Subcutaneous adipose tissue (tissue), 4 donors: ENCODE measurements around the gene SASH1. TPM values are rescaled to one million over a fixed set of nuclear protein-coding genes. Genes with fewer than 3 reads are reported as not detected.

Experiments
- total RNA-seq, 4 donors: library from RNA; depleted of rRNA; stranded (reverse); fragments of >200 nt; gene quantifications; one replicate each; pipeline ENCODE4 v1.1.0, GENCODE V29; 2016
- TF ChIP-seq, protein P1 (sequence below): fragments of 450-650 bp; IDR thresholded peaks from one replicate; pipeline ENCODE4 v1.5.1; 2016; ENCODE audit warnings: low read depth, mild to moderate bottlenecking, control low read depth, antibody characterized with exemption, moderate library complexity

SASH1 gene
- total RNA-seq, 4 donors from 2014 or later: 234 to 322 (median 267) TPM

DNA sequence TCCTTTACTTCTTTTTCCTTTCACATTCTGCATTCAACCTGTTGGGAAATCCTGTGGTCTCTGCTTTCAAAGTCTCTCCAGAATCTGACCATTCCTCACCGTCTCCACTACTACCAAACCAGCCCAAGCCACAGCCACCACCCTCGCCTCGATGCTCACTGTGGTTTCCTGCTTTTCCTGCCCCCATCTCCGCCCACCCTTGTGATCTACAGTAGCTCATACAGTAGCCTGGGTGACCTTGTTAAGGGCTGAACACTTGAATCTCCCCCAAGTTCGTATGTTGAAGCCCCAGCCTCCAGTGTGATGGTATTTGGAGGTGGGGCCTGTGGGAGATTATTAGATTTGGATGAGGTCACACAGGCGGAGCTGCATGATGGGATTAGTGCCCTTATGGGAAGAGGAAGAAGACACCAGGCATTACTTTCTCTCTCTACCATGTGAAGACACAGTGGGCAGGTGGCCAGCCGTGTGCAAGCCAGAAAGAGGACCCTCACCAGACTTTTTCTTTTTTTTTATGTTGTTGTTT lies 215.2 kb downstream of the SASH1 start:
- TF ChIP-seq, protein P1, sequence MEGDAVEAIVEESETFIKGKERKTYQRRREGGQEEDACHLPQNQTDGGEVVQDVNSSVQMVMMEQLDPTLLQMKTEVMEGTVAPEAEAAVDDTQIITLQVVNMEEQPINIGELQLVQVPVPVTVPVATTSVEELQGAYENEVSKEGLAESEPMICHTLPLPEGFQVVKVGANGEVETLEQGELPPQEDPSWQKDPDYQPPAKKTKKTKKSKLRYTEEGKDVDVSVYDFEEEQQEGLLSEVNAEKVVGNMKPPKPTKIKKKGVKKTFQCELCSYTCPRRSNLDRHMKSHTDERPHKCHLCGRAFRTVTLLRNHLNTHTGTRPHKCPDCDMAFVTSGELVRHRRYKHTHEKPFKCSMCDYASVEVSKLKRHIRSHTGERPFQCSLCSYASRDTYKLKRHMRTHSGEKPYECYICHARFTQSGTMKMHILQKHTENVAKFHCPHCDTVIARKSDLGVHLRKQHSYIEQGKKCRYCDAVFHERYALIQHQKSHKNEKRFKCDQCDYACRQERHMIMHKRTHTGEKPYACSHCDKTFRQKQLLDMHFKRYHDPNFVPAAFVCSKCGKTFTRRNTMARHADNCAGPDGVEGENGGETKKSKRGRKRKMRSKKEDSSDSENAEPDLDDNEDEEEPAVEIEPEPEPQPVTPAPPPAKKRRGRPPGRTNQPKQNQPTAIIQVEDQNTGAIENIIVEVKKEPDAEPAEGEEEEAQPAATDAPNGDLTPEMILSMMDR: no peak

DNA sequence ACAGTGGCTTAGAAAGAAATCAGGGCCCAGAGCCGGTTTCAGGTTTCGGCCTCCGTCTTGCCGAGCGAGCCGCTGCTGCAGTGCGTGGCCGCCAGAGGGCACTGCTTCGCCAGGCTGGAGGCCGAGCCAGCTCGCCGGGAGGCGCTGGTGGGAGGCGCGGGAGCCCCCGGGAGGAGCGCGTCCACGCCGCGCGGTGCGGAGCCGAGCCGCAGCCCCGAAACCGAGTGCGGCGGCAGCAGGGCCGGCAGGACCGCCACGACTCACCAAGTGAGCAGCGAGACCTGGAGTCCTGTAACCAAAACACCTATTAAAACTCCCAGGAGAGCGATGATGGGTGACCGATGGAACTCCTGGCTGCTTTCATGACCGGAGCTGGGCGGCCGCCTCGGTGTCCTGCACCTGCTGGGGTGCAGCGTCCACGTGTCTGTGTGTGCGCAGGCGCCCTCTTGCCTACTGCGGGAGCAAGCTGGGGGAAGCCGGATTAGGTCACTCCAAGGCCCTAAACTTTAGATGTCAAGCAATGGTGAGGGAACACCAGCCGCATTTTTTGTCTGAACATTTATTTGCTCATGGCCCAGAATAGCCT lies 217.3 kb downstream of the SASH1 start:
- TF ChIP-seq, protein P1: no peak

DNA sequence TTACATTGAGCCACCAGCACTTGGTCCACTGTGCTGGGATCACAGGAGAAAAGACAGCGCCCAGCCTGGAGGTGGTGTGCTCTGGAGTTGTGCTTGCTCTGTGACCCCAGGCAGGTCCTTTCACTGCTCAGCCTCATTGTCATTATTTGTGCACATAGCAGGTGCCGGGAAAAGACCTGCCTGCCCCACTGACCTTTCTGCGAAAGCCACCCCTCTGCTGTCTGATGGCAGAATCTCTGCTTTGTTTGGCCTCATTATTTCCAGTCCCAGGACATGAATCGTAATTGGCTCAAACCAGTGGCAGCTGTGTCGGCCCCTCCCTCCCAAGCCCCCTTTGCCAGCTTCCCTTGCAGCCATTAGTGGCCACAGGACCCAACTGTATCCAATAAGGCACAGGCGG lies 219.0 kb downstream of the SASH1 start:
- TF ChIP-seq, protein P1: no peak

DNA sequence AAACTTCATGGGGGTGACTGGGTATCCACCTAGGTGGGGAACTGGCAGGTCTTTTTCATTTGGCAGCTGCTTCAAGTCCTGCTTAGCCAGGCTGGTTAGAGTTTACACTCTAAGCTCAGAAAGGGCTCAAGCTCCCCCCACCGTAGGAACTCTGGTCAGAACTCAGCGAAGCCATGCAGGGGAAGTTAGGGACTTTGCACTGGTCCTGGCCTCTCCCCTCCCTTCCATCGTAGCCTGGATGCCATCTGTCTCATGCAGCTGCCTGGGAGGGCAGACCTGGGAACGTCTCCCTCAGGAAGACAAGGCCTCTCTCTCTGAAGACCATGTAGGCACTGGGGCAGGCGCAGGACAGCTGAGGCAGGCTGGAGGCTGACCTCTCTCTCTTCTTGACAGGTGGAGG lies 220.4 kb downstream of the SASH1 start:
- TF ChIP-seq, protein P1: no peak

DNA sequence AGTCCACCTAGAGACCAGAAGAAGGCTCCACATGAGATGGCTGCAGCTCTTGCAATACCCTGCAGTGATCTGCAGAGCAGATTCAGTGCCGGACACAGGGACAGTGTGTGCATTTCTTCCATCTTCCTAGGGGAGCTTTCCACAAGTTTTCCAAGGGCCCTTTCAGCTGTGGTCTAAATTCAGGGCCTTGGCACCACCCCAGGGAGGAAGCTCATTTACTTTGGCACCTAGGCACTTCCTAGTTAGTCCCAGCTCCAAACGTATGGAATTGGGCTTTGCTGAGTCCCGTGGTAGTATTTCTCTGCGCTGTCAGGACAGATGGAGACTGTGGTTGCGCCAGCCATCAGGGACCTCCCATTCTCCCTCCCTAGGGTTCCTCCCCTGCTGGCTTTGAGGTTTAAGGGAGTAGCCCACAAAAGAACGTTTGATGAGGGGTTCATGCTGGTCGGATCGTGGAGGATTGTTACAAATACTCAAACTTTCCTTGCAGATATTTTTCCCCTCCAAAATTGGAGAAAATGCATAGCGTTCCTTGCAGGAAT lies 221.9 kb downstream of the SASH1 start:
- TF ChIP-seq, protein P1: no peak

DNA sequence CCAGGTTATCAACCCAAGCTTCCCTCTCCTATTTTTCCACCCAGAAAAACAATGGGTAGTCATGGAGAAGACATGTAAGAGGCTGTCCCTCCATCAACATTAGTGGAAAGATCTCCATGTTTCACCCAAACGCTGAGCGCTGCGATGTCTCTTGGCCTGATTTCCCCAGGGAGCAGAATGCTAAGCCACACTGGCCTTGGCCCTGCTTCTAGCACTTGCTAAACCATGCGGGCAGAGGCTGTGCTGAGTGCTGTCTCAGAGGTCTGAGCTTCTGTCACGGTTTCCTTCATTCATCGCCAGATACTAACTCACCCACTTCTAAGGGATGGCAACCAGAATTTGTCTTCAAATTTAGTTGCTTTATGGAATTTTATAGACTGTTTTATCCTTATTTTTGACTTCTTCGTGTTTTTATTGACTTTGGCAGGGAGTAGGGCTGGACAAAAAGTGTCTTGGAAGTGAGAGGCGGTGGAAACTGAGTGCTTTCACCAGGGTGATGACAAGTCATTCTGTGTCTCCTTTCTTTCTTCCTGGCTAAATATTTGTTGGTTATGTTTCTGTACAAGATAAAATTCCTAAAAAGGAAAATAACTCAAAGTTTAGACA lies 222.8 kb downstream of the SASH1 start:
- TF ChIP-seq, protein P1: no peak

DNA sequence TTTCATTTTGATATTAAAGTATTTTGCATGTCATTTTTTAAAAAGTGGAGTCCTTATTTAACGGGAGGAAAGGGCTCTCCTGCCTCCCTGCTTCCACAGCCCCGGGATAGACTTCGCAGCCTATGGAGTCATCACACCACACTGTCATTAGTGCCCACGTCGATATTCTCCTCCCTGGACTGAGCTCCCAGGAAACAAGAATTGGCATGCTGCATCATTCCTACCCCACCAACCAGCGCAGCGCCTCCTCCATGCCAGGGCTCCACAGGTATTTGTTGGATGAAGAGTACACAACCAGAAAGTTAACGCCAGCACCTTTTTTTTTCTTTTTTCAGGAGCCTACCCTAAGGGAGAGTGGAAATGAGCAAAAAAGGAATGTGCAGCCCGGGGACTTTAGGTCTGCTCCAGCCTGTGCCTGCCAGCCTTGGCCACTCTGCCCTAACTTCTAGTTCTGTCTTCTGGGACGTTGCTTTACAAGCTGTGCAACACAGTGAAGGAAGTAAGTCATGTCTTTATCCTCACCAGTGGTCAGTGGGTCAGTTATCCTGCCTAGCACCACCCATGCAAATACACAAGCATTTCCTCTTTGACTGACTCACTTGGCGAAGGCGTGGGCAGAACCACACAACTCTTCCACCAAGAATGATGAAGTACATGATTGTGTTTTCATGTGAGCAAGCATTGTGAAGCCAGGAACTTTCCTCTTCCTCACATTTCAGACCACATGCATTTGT lies 223.5 kb downstream of the SASH1 start:
- TF ChIP-seq, protein P1: no peak
